ENCODE data around the gene ARSA. TPM values are rescaled to one million over a fixed set of nuclear protein-coding genes. Genes with fewer than 3 reads are reported as not detected.

The ARSA gene
- total RNA-seq, 1 donor from 2014 or later, result 44.2 TPM

DNA sequence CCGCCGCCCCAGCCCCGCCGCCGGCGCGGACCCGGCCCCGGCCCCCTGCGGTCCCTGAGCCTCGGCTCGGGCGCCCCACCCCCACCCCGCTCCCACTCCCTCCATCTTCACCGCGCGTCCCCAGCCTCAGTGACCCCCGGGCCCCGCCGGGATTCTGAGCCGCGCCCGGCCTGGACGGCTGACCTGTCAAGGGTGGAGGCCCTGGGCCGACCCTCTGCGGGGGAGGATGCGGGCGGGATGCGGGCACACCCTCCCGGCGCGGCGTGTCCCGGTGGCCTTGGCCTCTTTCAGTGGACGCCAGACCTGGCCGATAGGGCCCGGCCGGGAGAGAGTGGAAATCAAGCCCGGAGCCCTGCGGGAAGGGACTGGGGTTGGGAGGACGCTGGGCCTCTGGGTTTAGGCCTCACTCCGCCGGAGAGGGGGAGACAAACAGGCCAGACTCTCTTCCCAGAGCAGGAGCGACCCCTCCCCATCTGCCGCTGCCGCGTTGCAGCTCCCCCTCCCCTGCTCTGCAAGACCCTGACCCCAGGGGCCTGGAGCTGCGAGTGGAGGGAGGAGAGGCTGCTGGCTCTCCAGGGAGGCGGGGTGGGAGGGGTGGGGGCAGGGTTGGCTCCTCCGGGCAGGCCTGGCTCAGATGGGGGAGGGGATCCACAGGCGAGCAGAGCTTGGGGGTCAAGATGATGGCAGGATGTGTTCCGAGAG is 26.8 kb downstream of the ARSA start:
- H3K9me3 ChIP-seq, result no peaks in the 10 kb centered on the region
- peak overlapping the region; percentile 23 to 52 for H3K4me3 ChIP-seq
- no peak for TF ChIP-seq POLR2A (IDR thresholded peaks at IDR 0.05)
- no peak for TF ChIP-seq POLR2AphosphoS5 (IDR thresholded peaks at IDR 0.05; ENCODE audit: insufficient read depth in 1 of 2, low read depth in 1 of 2)
- TF ChIP-seq, protein P1, sequence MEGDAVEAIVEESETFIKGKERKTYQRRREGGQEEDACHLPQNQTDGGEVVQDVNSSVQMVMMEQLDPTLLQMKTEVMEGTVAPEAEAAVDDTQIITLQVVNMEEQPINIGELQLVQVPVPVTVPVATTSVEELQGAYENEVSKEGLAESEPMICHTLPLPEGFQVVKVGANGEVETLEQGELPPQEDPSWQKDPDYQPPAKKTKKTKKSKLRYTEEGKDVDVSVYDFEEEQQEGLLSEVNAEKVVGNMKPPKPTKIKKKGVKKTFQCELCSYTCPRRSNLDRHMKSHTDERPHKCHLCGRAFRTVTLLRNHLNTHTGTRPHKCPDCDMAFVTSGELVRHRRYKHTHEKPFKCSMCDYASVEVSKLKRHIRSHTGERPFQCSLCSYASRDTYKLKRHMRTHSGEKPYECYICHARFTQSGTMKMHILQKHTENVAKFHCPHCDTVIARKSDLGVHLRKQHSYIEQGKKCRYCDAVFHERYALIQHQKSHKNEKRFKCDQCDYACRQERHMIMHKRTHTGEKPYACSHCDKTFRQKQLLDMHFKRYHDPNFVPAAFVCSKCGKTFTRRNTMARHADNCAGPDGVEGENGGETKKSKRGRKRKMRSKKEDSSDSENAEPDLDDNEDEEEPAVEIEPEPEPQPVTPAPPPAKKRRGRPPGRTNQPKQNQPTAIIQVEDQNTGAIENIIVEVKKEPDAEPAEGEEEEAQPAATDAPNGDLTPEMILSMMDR (IDR thresholded peaks at IDR 0.05), result no peak
- no peak overlapping the region for H3K27ac ChIP-seq
- H3K36me3 ChIP-seq, result no peaks in the 10 kb centered on the region
- H3K27me3 ChIP-seq, result no peaks in the 10 kb centered on the region
- intact Hi-C loops (cut with DNase I), result no loop called here
- H3K4me1 ChIP-seq, result peaks cover 8% of the 10 kb centered on the region
- no peak for DNase-seq (ENCODE audit: extremely low spot score in 2 of 2)

DNA sequence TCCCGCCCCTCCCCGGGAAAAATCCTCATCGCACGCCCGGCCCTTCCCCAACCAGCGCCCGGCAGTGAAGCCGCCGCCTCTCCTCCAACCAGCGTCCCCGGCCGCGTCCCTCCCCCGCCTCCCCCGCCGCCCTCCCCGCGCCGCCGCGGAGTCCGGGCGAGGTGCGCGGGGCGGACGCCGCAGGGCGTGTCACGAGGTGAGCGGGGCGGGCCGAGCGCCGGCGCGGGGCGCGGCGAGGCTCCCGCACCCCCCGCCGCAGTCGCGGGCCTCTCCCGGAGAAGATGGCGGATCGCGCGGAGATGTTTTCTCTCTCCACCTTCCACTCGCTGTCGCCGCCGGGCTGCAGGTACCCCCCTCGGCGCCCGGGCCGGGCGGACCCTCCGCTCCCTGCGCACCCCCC is 27.4 kb downstream of the ARSA start, which contains the start of gene MAPK8IP2:
TSS of gene MAPK8IP2 (plus strand) at position 256 of the 400 bp plus-strand sequence. CDS start at position 282, 26 bp downstream.
- Histone ChIP-seq H3K9me3 (no peaks in the 10 kb centered on the region), H3K36me3 (no peaks in the 10 kb centered on the region), H3K4me1 (peaks cover 8% of the 10 kb centered on the region), H3K27me3 (no peaks in the 10 kb centered on the region), H3K4me3 (peak within 1 kb of the TSS; percentile 23 to 52), H3K27ac (no peak within 1 kb of the TSS)
- intact Hi-C loops (cut with DNase I), result no loop called here
- DNase-seq (ENCODE audit: extremely low spot score in 2 of 2), result no peak
- TF ChIP-seq, protein P1 (IDR thresholded peaks at IDR 0.05), result no peak

DNA sequence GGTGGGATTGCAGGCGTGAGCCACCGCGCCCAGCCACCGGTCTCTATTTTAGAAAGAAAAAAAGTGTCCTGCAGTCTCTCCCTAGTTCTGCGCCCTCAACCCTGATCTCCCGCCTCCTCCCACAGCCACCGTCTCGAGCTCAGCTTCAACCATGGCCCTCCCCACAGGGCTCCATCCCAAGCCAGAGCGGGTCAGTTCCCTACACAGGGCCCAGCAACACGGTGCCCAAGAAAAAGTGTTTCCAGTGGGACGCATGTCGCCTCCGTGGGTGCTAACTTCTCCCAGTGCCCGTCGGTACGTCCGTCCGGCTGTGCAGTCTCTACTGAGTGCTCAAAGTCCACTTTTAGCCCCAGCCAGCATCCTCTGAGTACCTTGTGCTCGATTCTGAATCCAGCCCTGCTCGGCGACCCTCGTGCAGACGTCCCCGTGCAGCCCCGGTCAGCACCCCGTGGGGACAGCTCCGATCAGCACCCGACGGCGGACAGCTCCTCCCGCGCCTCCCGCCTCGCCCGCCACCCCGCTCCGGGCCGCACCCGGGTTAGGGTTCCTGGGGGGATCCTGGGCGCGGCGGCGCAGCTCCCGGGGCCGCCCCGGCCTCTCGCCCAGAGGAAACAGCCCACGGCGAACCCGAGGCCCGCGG is 28.0 kb downstream of the ARSA start:
- DNase-seq (ENCODE audit: extremely low spot score in 2 of 2), result no peak
- Histone ChIP-seq H3K36me3 (no peaks in the 10 kb centered on the region), H3K27me3 (no peaks in the 10 kb centered on the region), H3K9me3 (no peaks in the 10 kb centered on the region), H3K27ac (no peak overlapping the region), H3K4me1 (peaks cover 8% of the 10 kb centered on the region), H3K4me3 (peak overlapping the region; percentile 23 to 52)
- intact Hi-C loops (cut with DNase I), result no loop called here
- peak in 1 of 2 donors; percentile 12 for TF ChIP-seq POLR2AphosphoS5 (IDR thresholded peaks at IDR 0.05; ENCODE audit: insufficient read depth in 1 of 2, low read depth in 1 of 2)
- TF ChIP-seq, protein P1 (IDR thresholded peaks at IDR 0.05), result no peak

DNA sequence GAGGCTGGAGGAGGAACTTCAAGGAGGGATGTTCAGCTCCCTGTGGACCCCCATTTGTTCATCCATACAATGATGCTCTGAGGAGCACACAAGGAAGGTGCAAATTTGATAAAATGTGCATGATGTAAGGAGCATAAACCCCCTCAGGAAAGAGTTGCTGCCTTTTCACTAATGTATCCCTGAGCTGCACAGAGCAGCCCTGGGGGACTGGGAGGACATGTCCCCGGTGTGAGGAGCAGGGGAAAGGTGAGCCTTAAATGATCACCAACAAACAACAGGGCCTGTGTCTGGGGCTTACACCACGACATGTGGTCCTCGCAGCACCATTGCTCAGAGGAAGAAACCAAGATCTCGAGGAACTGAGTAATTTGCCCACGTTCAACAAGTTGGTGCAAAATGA is 30.9 kb downstream of the ARSA start:
- TF ChIP-seq, protein P1 (IDR thresholded peaks at IDR 0.05), result no peak
- TF ChIP-seq POLR2A (IDR thresholded peaks at IDR 0.05) (no peak), POLR2AphosphoS5 (IDR thresholded peaks at IDR 0.05; ENCODE audit: insufficient read depth in 1 of 2, low read depth in 1 of 2) (no peak)
- no peaks in the 10 kb centered on the region for H3K9me3 ChIP-seq
- H3K27ac ChIP-seq, result no peak overlapping the region
- no peaks in the 10 kb centered on the region for H3K36me3 ChIP-seq
- no peak for DNase-seq (ENCODE audit: extremely low spot score in 2 of 2)
- intact Hi-C loops (cut with DNase I), result no loop called here
- peaks cover 8% of the 10 kb centered on the region for H3K4me1 ChIP-seq
- no peak overlapping the region for H3K4me3 ChIP-seq
- H3K27me3 ChIP-seq, result no peaks in the 10 kb centered on the region

DNA sequence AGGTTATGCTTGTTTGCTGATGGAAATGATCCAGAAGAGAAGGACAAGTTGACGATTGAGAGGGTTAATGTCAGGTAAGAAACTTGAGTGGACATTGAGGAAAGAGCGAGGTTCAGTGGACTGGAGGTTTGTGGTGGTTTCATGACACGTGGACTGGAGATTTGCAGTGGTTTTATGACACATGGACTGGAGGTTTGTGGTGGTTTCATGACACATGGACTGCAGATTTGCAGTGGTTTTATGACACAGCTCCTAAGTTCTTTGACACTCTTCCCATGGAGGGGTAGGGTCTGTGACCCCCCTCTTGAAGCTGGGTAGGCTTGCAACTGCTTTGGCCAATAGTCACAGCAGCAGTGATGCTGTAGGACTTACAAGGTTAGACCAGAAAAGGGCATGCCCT is 32.8 kb downstream of the ARSA start:
- Histone ChIP-seq H3K27ac (no peak overlapping the region), H3K27me3 (no peaks in the 10 kb centered on the region), H3K9me3 (no peaks in the 10 kb centered on the region), H3K4me1 (peaks cover 6% of the 10 kb centered on the region), H3K36me3 (no peaks in the 10 kb centered on the region), H3K4me3 (no peak overlapping the region)
- DNase-seq (ENCODE audit: extremely low spot score in 2 of 2), result no peak
- TF ChIP-seq POLR2AphosphoS5 (IDR thresholded peaks at IDR 0.05; ENCODE audit: insufficient read depth in 1 of 2, low read depth in 1 of 2) (no peak), POLR2A (IDR thresholded peaks at IDR 0.05) (no peak)
- TF ChIP-seq, protein P1 (IDR thresholded peaks at IDR 0.05), result no peak
- intact Hi-C loops (cut with DNase I), result no loop called here
